ENCODE data around the gene CSMD2. TPM values are rescaled to one million over a fixed set of nuclear protein-coding genes. Genes with fewer than 3 reads are reported as not detected.

The CSMD2 gene
- total and polyA plus RNA-seq, 7 donors, result under 0.01 to 0.83 (median 0.16) TPM

DNA sequence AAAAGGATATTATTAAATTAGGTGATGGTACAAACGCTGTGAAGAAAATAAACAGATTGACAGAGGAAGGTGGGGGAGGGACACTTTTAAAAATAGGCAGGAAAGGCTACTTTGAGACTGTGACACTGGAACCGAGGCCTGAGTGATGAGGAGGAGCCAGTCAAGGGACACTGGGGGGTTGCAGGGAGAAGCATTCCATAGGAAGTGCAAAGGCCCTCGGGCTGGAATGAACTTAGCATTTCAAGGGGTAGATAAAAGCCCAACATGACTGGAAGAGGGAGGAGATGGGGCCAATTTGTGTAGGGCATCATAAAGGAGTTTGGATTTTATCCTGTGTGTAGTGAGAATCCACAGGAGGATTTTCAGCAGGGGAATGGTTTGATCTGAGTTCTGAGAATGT is 27.6 kb upstream of the CSMD2 start:
- no peak overlapping the region for H3K27ac ChIP-seq
- no peaks in the 10 kb centered on the region for H3K36me3 ChIP-seq
- peaks cover 0 to 6% (median 2%) of the 10 kb centered on the region in 4 donors for H3K9me3 ChIP-seq
- H3K4me3 ChIP-seq, result no peak overlapping the region
- peaks cover 0 to 12% (median 0%) of the 10 kb centered on the region in 3 donors for H3K27me3 ChIP-seq
- H3K4me1 ChIP-seq, result no peaks in the 10 kb centered on the region
- intact Hi-C loops (cut with DNase I), result no loop called here
- no peak for DNase-seq
- TF ChIP-seq EP300 (IDR thresholded peaks at IDR 0.05), result no peak
- no peak for TF ChIP-seq POLR2A (IDR thresholded peaks at IDR 0.05)
- TF ChIP-seq, protein P1, sequence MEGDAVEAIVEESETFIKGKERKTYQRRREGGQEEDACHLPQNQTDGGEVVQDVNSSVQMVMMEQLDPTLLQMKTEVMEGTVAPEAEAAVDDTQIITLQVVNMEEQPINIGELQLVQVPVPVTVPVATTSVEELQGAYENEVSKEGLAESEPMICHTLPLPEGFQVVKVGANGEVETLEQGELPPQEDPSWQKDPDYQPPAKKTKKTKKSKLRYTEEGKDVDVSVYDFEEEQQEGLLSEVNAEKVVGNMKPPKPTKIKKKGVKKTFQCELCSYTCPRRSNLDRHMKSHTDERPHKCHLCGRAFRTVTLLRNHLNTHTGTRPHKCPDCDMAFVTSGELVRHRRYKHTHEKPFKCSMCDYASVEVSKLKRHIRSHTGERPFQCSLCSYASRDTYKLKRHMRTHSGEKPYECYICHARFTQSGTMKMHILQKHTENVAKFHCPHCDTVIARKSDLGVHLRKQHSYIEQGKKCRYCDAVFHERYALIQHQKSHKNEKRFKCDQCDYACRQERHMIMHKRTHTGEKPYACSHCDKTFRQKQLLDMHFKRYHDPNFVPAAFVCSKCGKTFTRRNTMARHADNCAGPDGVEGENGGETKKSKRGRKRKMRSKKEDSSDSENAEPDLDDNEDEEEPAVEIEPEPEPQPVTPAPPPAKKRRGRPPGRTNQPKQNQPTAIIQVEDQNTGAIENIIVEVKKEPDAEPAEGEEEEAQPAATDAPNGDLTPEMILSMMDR (IDR thresholded peaks at IDR 0.05), result no peak
- TF ChIP-seq POLR2AphosphoS5 (IDR thresholded peaks at IDR 0.05), result no peak
- WGBS, 2 donors, result 58 to 59% methylated on average over 3 of the region's 3 CpGs

DNA sequence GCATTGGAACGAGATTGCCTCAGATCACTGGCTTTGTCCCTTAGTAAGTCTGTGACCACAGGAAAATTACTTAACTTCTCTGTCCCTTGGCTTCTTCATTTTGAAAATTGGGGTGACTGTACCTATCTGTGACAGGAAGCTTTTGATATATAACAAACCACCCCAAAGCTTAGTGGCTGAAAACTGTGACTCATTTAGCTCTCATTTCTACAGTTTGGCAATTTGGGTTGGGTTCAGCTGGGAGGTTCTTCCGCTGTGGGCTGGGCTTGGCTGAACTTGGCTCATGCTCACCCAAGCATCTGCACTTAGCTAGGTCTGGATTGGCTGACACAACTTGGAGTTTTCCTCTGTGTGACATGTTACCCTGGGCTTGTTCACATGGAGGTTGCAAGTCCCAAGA is 25.7 kb upstream of the CSMD2 start:
- Histone ChIP-seq H3K36me3 (no peaks in the 10 kb centered on the region), H3K9me3 (peaks cover 0 to 6% (median 2%) of the 10 kb centered on the region in 4 donors), H3K4me1 (no peaks in the 10 kb centered on the region), H3K27ac (no peak overlapping the region), H3K4me3 (no peak overlapping the region), H3K27me3 (peaks cover 0 to 22% (median 0%) of the 10 kb centered on the region in 3 donors)
- TF ChIP-seq POLR2AphosphoS5 (IDR thresholded peaks at IDR 0.05) (no peak), EP300 (IDR thresholded peaks at IDR 0.05) (no peak), POLR2A (IDR thresholded peaks at IDR 0.05) (no peak)
- TF ChIP-seq, protein P1 (IDR thresholded peaks at IDR 0.05), result no peak
- intact Hi-C loops (cut with DNase I), result no loop called here
- no peak for DNase-seq
- WGBS, 2 donors, result 58 to 66% methylated on average over 2 of the region's 2 CpGs

DNA sequence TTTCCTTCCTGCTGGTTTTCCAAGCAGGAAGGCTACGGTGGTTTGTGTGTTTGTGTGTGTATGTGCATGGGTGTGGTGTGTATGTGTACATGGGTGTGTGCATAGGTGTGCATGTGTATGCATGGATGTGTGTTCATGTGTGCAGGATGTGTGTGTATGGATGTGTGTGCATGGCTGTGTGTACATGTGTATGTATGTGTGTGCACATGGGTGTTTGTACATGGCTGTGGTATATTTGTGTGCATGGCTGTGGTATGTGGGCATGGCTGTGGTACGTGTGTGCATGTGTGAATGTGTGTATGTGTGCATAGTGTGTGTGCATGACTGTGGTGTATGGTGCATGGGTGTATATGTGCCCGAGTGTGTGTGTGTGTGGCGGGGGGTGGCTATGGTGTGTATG is 24.0 kb upstream of the CSMD2 start:
- no peaks in the 10 kb centered on the region for H3K36me3 ChIP-seq
- intact Hi-C loops (cut with DNase I), result no loop called here
- no peak overlapping the region for H3K4me3 ChIP-seq
- no peak for DNase-seq
- peaks cover 0 to 28% (median 0%) of the 10 kb centered on the region in 3 donors for H3K27me3 ChIP-seq
- no peak overlapping the region for H3K27ac ChIP-seq
- TF ChIP-seq, protein P1 (IDR thresholded peaks at IDR 0.05), result no peak
- TF ChIP-seq POLR2AphosphoS5 (IDR thresholded peaks at IDR 0.05) (no peak), POLR2A (IDR thresholded peaks at IDR 0.05) (no peak)
- WGBS, 2 donors, result 54 to 72% methylated on average over 4 of the region's 4 CpGs
- no peaks in the 10 kb centered on the region for H3K4me1 ChIP-seq
- H3K9me3 ChIP-seq, result peaks cover 0 to 6% (median 2%) of the 10 kb centered on the region in 4 donors

DNA sequence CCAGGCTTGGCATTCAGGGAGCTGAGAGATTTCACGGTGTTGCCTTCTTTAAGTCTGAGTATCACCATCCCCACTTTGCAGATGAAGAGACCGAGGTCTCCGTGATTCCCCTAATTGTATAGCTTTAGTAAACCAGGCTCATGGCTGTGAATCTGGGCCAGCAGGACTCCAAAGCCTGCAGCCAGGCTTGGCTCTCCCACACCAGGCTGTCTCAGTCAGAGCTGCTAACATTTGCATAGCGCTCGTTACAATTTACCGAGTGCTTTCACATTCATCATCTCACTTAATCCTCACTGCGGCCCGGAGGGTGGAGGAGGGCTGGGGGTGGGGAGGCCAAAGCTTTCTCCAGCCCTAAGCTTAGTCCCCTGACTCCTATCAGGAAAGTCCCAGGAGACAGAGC is 23.4 kb upstream of the CSMD2 start:
- intact Hi-C loops (cut with DNase I), result no loop called here
- TF ChIP-seq POLR2AphosphoS5 (IDR thresholded peaks at IDR 0.05) (no peak), EP300 (IDR thresholded peaks at IDR 0.05) (no peak), POLR2A (IDR thresholded peaks at IDR 0.05) (no peak)
- TF ChIP-seq, protein P1 (IDR thresholded peaks at IDR 0.05), result no peak
- Histone ChIP-seq H3K4me3 (no peak overlapping the region), H3K27ac (no peak overlapping the region), H3K27me3 (peaks cover 0 to 28% (median 0%) of the 10 kb centered on the region in 3 donors), H3K9me3 (peaks cover 0 to 6% (median 2%) of the 10 kb centered on the region in 4 donors), H3K4me1 (no peaks in the 10 kb centered on the region), H3K36me3 (no peaks in the 10 kb centered on the region)
- 14 to 36% methylated on average over 8 of the region's 8 CpGs for WGBS, 2 donors
- peak; percentile 21 for DNase-seq

Data from sigmoid colon (tissue), 7 donors.